HEK293T (cell line): Measurements from ENCODE around the gene ERBB2.

Source experiments
- CTCF ChIA-PET: fragments of 350-600 bp; formaldehyde crosslinking; extraction: SDS; loops from one replicate; lab custom pipeline; 2021; ENCODE audit warnings: antibody characterized with exemption, inconsistent platforms; lab: Yijun Ruan, JAX
- POLR2A ChIA-PET: fragments of 350-600 bp; formaldehyde crosslinking; extraction: SDS; loops from one replicate; lab custom pipeline; 2020; ENCODE audit warnings: antibody characterized with exemption, inconsistent platforms; lab: Yijun Ruan, JAX
- DNase-seq: peaks from one replicate; pipeline ENCODE4 v3.0.0; 2012; ENCODE audit warnings: mixed read lengths; ENCODE audit errors: extremely low spot score
- ARNT ChIP-seq: fragments of 450-650 bp; IDR thresholded peaks from 2 replicates; pipeline ENCODE4 v1.6.1; 2017; ENCODE audit warnings: mild to moderate bottlenecking
- BHLHE40 ChIP-seq: fragments of 450-650 bp; IDR thresholded peaks from 2 replicates; pipeline ENCODE4 v1.6.1; 2016; ENCODE audit warnings: mild to moderate bottlenecking, moderate library complexity, borderline replicate concordance
- CTBP1 ChIP-seq: fragments of 450-650 bp; IDR thresholded peaks from 2 replicates; pipeline ENCODE4 v1.6.1; 2016; ENCODE audit warnings: borderline replicate concordance
- ELF4 ChIP-seq: fragments of 450-650 bp; IDR thresholded peaks from 2 replicates; pipeline ENCODE4 v1.6.1; 2017; ENCODE audit warnings: antibody characterized with exemption
- FOXA1 ChIP-seq: fragments of 450-650 bp; IDR thresholded peaks from 2 replicates; pipeline ENCODE4 v1.6.1; 2016; ENCODE audit warnings: mild to moderate bottlenecking
- FOXK2 ChIP-seq: fragments of 450-650 bp; IDR thresholded peaks from 2 replicates; pipeline ENCODE4 v1.6.1; 2016; ENCODE audit warnings: mild to moderate bottlenecking
- FOXM1 ChIP-seq: fragments of 450-650 bp; IDR thresholded peaks from 2 replicates; pipeline ENCODE4 v1.6.1; 2017; ENCODE audit warnings: mild to moderate bottlenecking, borderline replicate concordance
- HDGF ChIP-seq: fragments of 450-650 bp; IDR thresholded peaks from 2 replicates; pipeline ENCODE4 v1.6.1; 2017; ENCODE audit warnings: antibody characterized with exemption, borderline replicate concordance
- L3MBTL2 ChIP-seq: fragments of 450-650 bp; conservative IDR thresholded peaks from 2 replicates; pipeline ENCODE4 v1.6.1; 2016; ENCODE audit warnings: mild to moderate bottlenecking
- LEF1 ChIP-seq: fragments of 450-650 bp; IDR thresholded peaks from 2 replicates; pipeline ENCODE4 v1.6.1; 2017; ENCODE audit warnings: mild to moderate bottlenecking, borderline replicate concordance
- NFRKB ChIP-seq: fragments of 450-650 bp; IDR thresholded peaks from 2 replicates; pipeline ENCODE4 v1.6.1; 2016; ENCODE audit warnings: mild to moderate bottlenecking, moderate library complexity
- PKNOX1 ChIP-seq: fragments of 450-650 bp; IDR thresholded peaks from 2 replicates; pipeline ENCODE4 v1.6.1; 2016
- SP1 ChIP-seq: fragments of 450-650 bp; IDR thresholded peaks from 2 replicates; pipeline ENCODE4 v1.6.1; 2017
- SUZ12 ChIP-seq: fragments of 450-650 bp; IDR thresholded peaks from 2 replicates; pipeline ENCODE4 v1.6.1; 2016; ENCODE audit warnings: mild to moderate bottlenecking
- TARDBP ChIP-seq: fragments of 450-650 bp; IDR thresholded peaks from 2 replicates; pipeline ENCODE4 v1.6.1; 2016
- ZNF384 ChIP-seq: fragments of 450-650 bp; IDR thresholded peaks from 2 replicates; pipeline ENCODE4 v1.6.1; 2016

Gene ERBB2

GRCh38 chr17:39687546-39688474, 12.1 kb upstream of the ERBB2 start, which contains the start of gene PGAP3:
PGAP3 (minus strand) TSS chr17:39688057; CDS start chr17:39688014, 43 bp downstream.
- CTCF ChIA-PET, result interaction anchor here (0.6 to 1.4 kb wide), 5 partner anchors 9 to 66 kb away, joined by 3 to 7 read pairs (median 4); no protein-coding TSS in a partner anchor
- DNase-seq, result peak; percentile 84
- POLR2A ChIA-PET, result interaction anchor here (0.6 to 5.3 kb wide), 27 partner anchors 8 to 488 kb away, joined by 3 to 84 read pairs (median 4); partner anchors contain the start of genes ERBB2, LRRC3C, MIEN1 and ORMDL3
- TF ChIP-seq PKNOX1 (peak; percentile 28; the same call in 1 of the 2 replicates), TARDBP (no peak), L3MBTL2 (peak; percentile 13; the same call in 1 of the 2 replicates), ZNF384 (no peak), HDGF (no peak), ELF4 (peak; percentile 62), FOXK2 (no peak)

DNA sequence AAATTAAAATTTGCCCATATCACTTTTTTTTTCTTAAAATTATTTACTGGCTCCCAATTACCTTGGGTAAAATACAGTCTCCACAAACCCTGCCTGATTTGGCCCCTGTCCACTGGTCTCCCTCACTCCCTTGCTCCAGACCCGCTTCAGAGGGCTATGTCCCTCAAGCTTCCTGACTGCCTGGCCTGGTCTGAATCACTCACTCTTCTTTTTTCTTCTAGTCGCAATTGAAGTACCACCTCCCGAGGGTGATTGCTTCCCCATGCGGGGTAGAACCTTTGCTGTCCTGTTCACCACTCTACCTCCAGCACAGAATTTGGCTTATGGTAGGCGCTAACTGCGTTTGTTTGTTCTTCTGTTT, 11.4 kb upstream of the ERBB2 start:
- TF ChIP-seq ARNT (no peak), L3MBTL2 (0 out of 2 replicates have a peak, but pooled peaks have one; percentile 0), PKNOX1 (no peak)
- no peak for DNase-seq
- POLR2A ChIA-PET, result interaction anchor here (1.0 to 5.3 kb wide), 19 partner anchors 8 to 76 kb away, joined by 3 to 84 read pairs (median 6); partner anchors contain the start of genes ERBB2, MIEN1, PNMT and TCAP
- CTCF ChIA-PET, result interaction anchor here (0.6 to 1.4 kb wide), 4 partner anchors 8 to 67 kb away, joined by 3 to 7 read pairs (median 4); no protein-coding TSS in a partner anchor

DNA sequence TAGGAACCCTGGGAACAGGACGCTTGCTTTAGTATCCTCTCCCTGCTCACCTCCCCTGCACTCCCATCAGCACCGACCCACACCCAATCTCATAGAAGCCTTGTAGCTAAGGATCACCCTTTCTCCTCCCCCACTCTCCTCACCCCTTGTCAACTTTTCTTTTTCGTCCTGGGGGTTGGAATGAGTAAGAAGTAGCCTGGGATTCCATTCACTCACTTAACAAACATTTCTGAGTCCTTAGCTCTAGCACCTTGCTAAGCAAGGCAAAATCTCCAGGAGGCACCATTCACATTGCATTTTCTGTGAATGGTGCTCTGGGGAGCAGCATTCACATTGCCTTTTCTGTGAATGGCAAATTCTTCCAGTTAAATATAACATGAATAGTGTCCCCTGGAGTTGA, 10.9 kb upstream of the ERBB2 start:
- TF ChIP-seq CTBP1 (no peak), FOXM1 (no peak), PKNOX1 (no peak), BHLHE40 (no peak), L3MBTL2 (no peak), NFRKB (no peak), SUZ12 (no peak), TARDBP (no peak)
- ChIA-PET CTCF (no interaction called here), POLR2A (interaction anchor here (2.1 to 5.3 kb wide), 3 partner anchors 11 to 41 kb away, joined by 12 to 84 read pairs (median 12); partner anchors contain the start of genes ERBB2 and MIEN1)

GRCh38 chr17:39694593-39694992, 5.3 kb upstream of the ERBB2 start:
- no peak for TF ChIP-seq CTBP1
- no peak for TF ChIP-seq FOXM1
- TF ChIP-seq ELF4, result no peak
- TF ChIP-seq HDGF, result no peak
- no peak for TF ChIP-seq SP1
- TF ChIP-seq PKNOX1, result no peak
- TF ChIP-seq ZNF384, result no peak
- no peak for TF ChIP-seq ARNT
- TF ChIP-seq NFRKB, result no peak
- no peak for TF ChIP-seq LEF1
- no peak for TF ChIP-seq BHLHE40
- POLR2A ChIA-PET, result interaction anchor here (1.2 kb wide), 2 partner anchors 58 to 121 kb away, joined by 3 read pairs; no protein-coding TSS in a partner anchor
- CTCF ChIA-PET, result no interaction called here
- DNase-seq, result no peak

More for the DNA sequence above, 10.9 kb upstream of the ERBB2 start:
- DNase-seq, result no peak

GRCh38 chr17:39695089-39695474, 4.8 kb upstream of the ERBB2 start:
- ChIA-PET POLR2A (interaction anchor here (1.2 kb wide), 2 partner anchors 58 to 121 kb away, joined by 3 read pairs; no protein-coding TSS in a partner anchor), CTCF (interaction anchor here (1.0 kb wide), 1 partner anchor 73 kb away, joined by 3 read pairs; no protein-coding TSS in a partner anchor)
- no peak for TF ChIP-seq ZNF384
- TF ChIP-seq LEF1, result no peak
- no peak for TF ChIP-seq ARNT
- TF ChIP-seq L3MBTL2, result no peak
- no peak for TF ChIP-seq SP1
- no peak for TF ChIP-seq FOXA1
- TF ChIP-seq HDGF, result no peak
- TF ChIP-seq TARDBP, result no peak
- no peak for TF ChIP-seq SUZ12
- no peak for TF ChIP-seq BHLHE40
- TF ChIP-seq CTBP1, result no peak
- no peak for TF ChIP-seq NFRKB
- no peak for TF ChIP-seq PKNOX1
- no peak for TF ChIP-seq FOXM1
- no peak for TF ChIP-seq ELF4
- TF ChIP-seq FOXK2, result no peak
- DNase-seq, result no peak
